Fibroblast of upper back skin (primary cell): ENCODE measurements around the gene ZDHHC8.

Experiments used
- DNase-seq: peaks from one replicate; pipeline ENCODE4 v3.0.0-alpha.2; 2013

The ZDHHC8 gene

DNA sequence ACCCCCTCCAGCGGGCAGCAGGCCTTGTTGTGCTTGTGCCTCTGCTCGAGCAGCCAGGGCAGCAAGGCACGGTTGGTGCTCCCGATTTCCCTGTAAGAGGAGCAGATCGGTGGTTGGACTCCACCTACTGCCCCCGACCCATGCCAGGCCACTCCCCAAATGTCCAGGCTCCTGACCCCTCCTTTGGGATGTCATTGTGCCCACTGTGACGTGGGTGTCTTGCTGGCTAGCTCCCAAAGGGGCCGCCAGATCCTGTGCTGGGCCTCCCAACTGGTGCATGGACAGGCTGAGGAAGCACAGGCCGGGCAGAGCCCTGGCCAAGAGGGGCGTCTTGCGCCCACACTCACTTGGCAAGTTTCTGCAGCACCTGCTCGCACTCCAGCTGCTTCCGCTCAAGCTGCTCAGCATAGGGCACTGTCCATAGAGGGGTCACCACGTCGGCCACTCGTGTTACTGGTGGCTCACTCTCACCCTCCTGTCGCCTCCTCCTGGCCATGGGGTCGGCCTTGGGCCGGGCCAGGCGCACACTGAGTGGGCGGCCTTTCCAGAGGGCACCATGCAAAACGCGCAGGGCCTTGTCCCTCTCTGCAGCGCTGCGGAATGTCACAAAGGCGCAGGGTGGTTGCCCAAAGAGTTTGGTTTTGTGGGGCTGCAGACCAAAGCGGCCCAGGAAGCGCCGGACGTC lies 15.8 kb upstream of the ZDHHC8 start, which contains the start of gene RANBP1:
Gene RANBP1, plus strand, starts transcription at position 414 of the 685 bp plus-strand sequence. Its CDS starts 81 bp downstream, at position 495.
- no peak for DNase-seq

DNA sequence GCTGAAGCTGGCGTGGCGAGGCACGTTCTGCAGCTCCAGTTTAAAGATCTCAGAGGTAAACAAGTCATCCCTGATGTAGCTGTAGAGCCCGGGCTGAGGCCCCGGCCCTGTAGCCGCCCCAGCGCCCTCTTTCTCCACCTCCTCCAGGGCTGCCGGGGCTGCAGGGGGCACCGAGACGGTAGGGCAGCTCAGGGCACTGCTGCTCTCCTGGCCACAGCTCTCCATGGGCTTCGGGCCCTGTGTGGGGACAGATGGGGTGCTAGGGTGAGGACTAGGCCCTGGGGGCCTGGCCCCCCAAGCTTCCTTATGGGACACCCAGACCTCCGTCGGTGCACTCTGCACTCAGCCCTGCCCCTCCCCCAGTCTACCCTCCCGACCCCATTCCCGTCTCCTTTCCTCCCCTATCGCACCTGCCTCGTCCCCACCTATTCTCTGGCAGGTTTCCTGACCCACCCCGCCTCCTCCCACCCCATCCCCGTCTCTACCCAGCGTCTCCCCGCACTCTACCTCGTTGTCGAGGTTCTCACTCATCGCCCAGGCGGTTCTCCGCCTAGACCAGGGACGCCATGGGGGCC lies 15.1 kb upstream of the ZDHHC8 start:
- no peak for DNase-seq

DNA sequence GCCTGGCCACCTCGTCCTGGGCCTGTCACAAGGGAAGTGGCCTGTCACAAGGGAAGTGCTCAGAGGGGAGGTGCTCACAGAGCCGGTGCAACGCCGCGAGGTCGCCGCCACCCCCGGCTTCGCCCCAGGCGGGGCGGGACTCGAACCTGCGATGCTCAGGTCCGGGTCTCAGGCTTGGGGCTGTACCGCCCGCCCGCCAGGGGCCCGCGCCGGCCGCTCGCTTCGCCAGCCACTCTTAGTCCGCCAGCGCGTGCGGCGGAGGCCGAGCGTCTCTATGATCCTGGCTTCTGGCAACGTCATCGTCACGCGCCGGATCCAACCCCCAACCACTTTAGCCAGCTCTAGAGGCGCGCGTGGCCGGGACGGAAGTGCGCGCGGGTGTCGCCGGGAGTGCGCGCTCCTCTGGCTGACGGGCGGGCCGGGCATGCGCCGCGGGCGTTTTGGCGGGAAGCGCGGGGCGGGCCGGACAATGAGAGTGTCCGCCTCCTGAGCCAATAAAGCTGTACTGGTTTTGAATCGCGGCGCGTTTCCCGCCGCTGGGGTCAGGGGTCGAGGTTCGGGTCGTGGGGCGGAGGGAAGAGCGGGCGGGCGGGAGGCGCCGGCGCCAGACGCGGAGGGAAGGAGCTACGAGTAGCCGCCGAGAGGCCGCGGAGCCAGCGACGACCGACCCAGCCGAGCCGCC lies 14.5 kb upstream of the ZDHHC8 start, which contains the start of gene TRMT2A:
Gene TRMT2A, minus strand, starts transcription at position 276 of the 682 bp plus-strand sequence. CDS start 320 bp downstream, outside the sequence.
- DNase-seq = peak; percentile 97

DNA sequence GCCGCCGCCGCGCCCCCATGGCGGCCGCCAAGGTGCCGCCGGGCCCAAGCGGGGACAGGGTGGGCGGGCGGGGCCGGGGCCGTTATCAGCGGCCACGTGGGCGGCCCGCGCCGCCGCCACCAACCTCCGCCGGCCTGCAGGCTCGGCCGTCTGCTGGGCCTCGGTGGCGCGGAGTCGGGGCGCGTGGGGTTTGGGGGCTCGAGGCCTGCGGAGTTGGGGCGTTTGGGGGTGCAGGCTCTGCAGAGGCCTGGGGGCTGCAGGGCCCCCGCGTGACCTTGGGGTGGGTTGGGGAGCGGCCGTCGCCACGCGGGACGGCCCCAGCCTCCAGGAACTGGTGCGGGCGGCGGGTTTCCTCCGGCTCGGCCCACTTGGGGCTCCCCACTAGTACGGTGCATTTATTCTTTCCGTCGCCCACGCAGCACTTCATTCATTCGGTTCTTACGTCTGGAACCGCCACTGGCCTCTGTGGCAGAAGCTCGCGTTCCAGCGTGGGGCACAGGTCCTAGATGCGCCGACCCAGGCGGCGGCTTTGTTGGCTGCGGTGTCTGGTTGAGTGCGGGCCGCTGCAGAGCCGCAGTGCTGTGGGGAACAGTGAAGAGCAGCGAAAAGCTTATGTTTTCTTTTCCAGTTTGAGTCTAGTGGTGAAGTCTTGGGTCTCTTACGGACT lies 13.8 kb upstream of the ZDHHC8 start:
- DNase-seq = no peak

DNA sequence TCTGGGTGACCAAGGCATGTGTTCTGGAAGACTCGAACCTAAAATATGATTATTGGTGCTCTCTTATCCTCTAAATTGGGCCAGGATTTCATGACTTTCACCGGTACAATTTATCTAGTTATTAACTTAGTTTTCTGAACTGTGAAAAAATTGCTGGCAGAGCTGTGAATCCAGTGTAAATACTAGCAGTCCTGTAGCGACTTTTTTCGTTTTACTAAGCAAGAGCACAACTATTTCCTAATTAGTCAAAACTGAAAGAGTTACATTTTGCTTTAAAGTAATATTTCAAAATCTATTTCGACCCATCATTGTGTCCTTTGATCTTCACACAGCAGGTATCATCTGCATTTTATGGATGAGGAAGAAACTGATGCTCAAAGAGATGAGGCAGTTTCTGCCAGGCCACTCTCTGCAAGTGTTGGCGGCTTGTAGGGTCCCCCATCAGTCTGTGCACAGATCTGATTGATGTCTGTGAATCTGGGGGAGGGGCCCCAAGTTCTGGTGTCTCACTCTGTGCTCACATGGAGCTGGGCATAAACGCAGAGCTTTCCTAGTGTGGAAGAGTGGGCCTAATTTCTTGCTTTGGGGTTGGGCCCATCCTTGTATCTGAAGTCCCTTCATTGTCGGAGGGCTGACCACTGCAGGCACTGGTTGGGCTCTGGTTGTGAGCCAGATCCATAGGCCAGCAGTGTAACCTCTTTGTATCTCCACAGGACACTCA lies 13.1 kb upstream of the ZDHHC8 start:
- DNase-seq = no peak

DNA sequence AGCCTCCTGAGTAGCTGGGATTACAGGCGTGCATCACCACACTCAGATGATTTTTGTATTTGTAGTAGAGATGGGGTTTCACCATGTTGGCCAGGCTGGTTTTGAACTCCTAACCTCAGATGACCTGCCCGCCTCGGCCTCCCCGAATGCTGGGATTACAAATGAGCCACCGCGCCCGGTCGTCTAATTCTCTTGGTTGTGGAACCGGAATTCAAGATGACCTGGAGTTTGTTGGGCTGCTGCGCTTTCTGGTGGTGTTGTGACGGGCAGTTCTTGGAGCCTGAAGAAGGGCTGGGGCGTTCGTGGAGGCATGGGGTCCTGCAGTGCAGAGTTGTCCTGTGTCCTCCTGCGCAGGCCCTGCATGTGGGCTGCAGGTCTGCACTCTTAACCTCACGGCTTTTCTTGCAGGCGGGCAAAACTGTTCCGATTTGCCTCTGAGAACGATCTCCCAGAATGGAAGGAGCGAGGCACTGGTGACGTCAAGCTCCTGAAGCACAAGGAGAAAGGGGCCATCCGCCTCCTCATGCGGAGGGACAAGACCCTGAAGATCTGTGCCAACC lies 9.7 kb upstream of the ZDHHC8 start:
- DNase-seq = no peak

DNA sequence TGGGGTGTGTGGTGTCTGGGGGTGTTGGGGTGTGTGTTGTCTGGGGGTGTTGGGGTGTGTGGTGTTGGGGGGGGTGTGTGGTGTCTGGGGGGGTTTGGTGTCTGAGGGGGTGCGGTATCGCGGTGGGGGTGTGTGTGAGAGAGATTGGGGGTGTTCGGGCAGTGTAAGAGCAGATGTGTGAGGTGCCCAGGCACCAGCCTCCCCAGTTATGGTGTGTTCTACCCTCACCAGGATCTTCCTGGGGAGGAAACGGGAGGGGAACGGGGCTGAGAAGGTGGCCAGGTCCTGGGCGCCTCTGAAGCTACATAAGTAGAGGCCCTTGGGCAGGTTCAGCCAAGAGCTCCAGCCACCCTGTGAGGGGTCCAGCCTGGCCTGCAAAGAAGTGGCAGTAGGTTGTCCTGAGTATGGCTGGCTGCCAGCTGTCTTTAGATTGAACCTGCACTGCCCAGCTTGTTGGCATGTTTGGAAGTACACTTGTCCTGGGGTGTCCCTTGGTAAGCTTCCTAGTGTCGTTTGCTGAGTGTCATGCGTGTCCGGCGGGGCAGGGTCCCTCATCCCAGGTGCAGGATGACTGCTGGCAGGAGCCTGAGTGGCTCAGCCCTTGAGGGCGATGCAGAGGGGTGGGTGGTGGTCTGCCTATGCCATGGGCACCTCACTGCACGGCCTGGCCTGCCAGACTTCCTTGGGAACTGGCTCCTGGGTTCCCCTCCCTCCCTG lies 8.1 kb upstream of the ZDHHC8 start:
- no peak for DNase-seq

DNA sequence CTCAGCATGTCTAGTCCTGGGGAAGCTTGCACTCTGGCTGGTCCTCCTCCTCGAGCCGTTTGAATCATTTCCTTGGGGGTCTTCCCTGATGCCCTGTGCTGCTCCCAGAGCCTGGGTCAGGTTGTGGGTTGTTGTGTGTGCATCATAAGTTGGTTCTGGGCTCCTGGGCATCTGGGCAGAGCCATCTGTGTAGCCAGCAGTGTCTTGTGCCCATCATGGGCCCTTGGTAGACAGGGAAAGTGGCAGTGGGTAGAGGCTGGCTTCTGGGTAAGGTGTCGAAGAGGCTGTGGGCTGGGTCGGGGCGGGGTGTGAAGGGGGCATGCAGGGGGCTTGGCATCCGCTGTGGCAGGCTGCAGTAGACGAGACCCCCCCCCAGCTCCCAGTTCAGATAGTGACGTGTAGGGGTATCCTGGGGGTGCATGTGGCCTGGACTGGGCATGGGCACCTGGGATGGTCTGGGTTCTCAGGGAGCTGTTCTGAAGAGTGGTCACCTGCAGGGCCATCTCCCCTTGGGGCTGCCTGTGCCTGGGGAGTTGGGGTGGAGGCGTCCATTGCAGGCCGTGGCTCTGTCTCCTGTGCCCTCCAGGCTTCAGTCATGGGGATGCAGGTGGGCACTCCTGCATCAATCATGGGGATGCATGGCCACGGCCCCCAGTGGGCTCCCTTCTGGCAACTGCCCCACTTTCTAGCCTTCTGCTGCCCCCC lies 7.4 kb upstream of the ZDHHC8 start:
- no peak for DNase-seq

DNA sequence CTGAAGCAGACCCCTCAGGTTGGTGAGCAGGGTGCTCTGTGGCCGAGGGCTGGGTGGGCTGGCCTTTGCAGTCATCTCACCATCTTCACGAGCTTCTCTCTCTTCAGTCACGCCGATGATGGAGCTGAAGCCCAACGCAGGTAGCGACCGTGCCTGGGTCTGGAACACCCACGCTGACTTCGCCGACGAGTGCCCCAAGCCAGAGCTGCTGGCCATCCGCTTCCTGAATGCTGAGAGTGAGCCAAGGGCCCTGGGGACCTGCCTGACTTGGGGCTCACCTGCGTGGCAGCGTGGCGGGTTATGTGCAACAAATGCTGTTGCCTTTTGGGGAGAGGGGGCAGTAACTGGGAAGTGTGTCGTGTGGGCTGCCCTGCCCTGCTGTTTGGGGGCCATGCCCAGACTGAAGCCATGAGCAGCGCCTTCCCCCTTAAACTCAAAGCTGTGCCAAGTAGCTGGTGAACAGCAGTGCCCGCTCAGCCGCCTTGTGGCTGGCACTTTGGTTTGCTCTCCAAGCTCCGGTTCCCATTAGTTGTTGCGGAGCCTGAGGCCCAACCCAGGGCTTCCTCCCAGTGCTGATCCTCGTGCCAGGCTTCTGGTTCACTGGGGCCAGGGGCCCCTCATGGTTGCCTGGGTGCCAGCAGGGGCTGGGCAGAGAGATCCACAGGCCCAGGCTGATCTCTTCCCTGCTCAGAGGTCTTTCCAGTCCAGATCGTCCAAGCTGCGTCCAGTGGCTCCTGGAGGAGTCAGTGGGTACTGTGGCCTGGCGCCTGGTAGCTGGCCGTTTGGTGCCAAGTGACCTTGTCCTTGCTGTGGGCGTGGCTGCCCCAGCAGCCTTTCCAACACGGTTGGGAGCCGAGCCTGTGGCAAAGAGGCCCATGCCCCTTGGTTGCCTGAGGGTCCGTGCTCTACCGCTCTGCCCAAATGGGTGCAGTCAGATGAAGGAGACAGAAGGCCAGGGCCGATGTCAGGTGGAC lies 6.1 kb upstream of the ZDHHC8 start:
- no peak for DNase-seq

DNA sequence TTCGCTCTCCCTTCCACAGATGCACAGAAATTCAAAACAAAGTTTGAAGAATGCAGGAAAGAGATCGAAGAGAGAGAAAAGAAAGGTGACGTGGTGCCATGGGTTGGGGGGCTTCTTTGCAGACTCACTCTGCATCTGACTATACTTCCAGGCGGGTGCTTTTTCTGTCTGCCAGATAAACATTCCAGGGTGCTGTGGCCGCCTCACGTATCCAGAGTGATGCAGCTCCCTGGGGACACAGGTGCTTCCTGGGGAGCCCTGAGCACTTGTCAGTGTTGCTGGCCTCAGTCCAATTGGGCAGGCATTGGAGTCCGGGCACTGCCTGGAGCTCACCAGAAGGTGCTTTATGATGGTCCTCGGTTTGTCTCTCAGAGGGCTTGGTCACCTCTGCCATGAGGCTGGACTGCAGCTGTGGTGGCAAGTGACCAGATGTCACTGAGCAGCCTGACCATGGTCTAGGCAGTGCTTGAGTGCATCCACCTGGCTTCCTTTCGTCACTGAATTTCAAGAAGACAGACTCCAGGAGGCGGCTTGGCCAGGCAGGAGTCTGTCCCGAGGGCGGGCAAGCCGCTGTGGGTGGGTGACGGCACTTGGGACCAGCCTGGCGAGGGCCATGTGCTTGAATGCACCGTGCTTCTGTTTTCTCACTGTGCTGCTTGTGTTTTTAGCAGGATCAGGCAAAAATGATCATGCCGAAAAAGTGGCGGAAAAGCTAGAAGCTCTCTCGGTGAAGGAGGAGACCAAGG lies 5.1 kb upstream of the ZDHHC8 start:
- DNase-seq = no peak

DNA sequence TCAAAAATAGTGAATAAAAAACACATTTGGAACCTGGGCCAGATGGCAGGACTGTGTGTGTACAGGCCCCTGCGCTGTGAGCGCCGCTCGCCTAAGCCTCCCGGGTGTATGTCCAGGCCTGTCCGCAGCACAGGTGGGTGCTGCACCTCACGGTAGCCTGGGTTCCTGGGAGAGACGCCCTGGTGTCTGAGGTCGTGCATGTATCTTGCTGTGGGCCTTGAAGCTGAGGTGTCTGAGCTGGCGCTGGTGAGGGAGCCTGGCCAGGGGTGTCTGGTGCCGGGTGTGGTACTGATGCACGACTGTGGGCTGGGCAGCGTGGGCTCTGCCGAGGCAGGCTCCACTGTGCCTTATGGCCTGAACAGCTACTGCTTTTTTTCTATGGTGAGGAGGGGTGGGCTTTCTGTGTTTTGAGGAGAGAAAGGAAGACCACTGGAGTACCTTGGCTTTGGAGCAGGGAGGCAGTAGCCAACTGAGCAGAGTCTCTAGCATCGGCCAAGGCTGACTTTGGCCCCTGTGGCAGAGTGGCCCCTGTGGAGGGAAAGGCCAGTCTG lies 4.2 kb upstream of the ZDHHC8 start:
- DNase-seq = no peak

DNA sequence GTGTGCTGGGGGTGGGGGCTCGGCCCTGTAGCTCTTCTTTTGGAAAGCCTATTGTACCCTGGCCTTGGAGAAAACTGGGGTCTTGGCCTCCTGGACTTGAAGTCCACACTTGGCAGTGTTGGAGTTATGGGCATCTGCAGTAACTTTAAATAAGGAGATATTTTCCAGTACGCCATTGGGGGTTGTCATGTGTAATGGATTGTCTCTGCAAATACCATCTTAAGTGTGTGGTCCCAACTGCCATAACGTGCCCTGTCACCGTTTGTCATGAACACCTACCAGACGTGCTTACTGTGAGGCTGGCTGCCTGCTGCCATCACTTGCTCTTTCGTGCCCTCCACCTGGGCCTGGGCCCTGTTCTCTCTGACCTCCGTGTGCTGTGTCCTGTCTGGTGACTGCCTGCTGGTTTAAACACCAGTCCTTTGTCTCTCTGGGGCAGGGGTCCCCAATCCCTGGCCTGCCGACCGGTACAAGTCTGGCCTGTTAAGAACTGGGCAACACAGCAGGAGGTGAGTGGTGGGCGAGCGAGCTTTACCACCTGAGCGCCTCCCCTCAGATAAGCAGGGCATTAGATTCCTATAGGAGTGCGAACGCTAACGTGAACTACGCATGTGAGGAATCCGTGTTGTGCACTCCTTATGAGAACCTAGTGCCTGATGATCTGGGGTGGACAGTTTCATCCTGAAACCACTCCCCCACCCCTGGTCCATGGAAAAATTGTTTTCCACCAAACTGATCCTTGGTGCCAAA lies 3.6 kb upstream of the ZDHHC8 start:
- DNase-seq = no peak

DNA sequence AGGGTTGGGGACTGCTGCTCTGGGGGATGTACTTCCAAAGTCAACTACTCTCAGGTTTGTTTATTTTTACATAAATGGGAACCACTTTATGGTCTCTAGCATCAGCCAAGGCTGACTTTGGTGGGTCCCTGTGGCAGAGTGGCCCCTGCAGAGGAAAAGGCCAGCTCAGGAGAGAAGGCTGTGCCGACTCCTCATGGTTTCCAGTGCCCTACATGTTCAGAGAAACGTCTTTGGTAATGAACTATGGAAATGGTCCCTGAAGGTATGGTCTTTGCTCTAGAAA lies 3.0 kb upstream of the ZDHHC8 start:
- DNase-seq = no peak

DNA sequence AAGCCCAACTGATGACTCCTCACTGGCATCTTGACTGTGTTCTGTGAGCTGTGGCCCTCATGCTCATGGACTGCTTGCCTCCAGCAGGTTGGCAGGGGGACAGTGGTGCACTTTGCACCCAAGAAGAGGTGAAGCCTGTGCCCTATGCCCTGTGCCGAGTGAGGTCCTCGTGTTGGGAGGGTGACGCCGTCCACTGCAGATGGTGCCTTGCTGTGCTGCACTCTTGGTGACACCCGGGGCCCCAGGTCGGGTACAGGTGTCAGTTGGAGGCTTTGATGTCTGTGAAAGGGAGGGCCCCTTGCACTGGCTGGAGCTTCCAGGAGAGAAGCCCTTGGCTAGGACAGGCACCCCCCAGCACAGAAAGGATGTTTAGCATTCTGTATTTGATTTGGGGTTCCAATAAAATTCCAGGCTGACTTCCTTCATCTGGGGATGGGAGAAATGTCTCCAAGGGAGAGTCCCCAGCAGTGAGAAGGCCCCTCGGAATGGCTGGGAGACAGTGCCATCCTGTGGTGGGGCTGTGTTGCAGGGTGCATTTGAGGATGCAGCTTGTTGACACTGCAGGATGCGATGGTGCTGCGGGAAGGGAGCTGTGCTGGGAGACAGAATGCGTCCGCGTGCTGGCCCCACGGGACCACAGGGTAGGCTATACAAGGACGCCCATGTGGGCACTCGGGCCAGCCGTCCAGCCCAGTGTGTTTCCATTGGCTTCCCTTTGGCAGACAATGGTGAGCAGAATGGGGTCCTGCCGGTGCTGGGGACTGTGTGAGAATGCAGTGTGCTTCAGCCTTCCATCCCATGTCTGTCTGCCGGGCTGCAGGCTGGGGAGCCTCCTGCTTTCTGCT lies 2.5 kb upstream of the ZDHHC8 start:
- peak; percentile 16 for DNase-seq

DNA sequence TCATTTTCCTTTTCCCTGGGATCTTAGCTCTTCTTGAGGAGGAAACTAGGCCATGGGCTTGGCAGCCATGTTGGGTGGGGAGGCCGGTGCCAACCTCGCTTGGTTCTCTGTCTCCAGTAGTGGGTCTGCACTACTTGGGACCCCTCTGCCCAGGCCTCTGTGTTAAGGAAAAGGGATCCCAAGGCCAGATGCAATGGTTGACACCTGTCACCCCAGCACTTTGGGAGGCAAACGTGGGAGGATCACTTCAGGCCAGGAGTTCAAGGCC lies 1.9 kb upstream of the ZDHHC8 start:
- no peak for DNase-seq

DNA sequence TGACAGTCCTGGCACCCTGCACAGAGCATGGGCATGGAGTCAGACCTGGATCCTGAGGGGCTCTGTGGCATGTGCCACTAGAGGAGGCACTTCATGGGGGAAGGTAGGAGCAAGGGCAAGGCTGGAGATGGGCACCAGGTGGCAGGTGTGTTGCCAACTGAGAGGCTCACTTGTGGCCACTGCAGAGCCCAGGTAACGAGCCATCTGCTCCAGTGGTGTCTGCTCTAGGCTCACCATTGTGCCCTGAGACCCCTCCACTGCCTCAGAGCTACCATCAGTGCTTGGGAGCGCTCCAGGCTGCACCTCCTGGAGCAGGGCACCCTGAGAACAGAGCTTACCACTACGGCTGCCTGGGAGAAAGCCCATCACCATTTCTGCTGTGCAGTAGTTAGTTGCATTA lies 1.3 kb upstream of the ZDHHC8 start:
- DNase-seq = no peak

DNA sequence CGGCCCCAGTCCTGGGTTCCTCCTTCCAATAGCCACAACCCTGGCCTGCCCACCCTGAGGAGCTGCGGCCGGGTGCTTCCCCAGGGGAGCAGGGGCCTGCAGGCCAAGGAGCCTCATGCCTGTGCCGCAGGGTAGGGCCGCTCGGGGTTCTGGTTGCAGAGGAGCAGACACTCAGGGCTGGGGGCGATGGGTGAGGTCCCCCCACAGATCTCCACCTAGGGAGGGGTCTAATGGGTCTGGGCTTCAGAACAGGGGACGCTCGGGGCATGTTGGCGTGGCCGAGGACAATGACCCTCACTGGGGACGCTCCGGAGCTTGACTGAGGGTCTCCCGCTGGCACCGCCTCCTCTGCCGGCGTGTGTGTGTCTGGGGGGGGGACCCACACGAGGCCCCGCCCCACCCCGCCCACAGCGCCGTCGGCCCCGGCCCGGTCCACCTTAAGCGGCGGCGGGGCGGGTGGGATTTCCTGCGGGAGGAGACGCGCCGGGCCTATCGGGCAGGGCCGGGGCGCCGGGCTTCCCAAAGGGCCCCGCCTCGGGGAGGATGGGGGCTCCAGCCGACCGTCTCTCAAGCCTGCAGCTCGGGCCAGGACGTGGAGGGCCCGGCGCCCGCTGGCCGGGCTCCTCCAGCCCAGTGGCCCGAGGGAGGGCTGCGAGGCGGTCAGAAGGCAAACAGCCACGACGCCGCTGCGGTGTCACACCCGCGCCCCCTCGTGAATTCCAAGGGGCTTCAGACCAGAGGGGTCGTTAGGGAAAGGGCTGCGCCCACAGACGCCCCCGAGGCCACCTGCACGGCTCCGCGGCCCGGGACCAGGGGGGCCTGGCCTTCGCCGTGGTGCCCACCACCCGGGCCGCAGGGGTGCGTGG lies 640 bp upstream of the ZDHHC8 start:
- peak; percentile 79 for DNase-seq
